HG03139 (cell line): Measurements from ENCODE around the gene ODAD3.
"Not testable (repeated sequence)": the region's sequence is repeated elsewhere in the genome, so short reads cannot be mapped to it uniquely, and the experiment has no call there.

Experiments used
- ATAC-seq: cut with Tn5 transposase; IDR thresholded peaks from one replicate; pipeline ENCODE4 v1.9.1; 2021; ENCODE audit not compliant: unreplicated experiment

ODAD3 gene

GRCh38 chr19:11406703-11407236 lies 28.2 kb downstream of the ODAD3 start:
- ATAC-seq = not testable (repeated sequence)

GRCh38 chr19:11405846-11406643 lies 28.9 kb downstream of the ODAD3 start:
- ATAC-seq = no peak

GRCh38 chr19:11404588-11405222 lies 30.2 kb downstream of the ODAD3 start:
- no peak for ATAC-seq

GRCh38 chr19:11401808-11402543 lies 32.9 kb downstream of the ODAD3 start:
- no peak for ATAC-seq

- no peak for ATAC-seq
These were observed 34.1 kb downstream of the ODAD3 start for GRCh38 chr19:11400798-11401197.

GRCh38 chr19:11399667-11400066 lies 35.3 kb downstream of the ODAD3 start:
- ATAC-seq = no peak

- no peak for ATAC-seq
These were observed 37.8 kb downstream of the ODAD3 start for GRCh38 chr19:11397089-11397610.

GRCh38 chr19:11390933-11391680 lies 43.8 kb downstream of the ODAD3 start:
- no peak for ATAC-seq

- ATAC-seq = no peak
These were observed 44.6 kb downstream of the ODAD3 start for GRCh38 chr19:11390359-11390758.

- no peak for ATAC-seq
These were observed 47.5 kb downstream of the ODAD3 start for GRCh38 chr19:11387162-11388034.

GRCh38 chr19:11384778-11385129 lies 50.2 kb downstream of the ODAD3 start:
- ATAC-seq = no peak

GRCh38 chr19:11383706-11384048 lies 51.2 kb downstream of the ODAD3 start:
- ATAC-seq = no peak

GRCh38 chr19:11382898-11383705 lies 51.8 kb downstream of the ODAD3 start:
- no peak for ATAC-seq

- ATAC-seq = peak; percentile 64
These were observed 54.0 kb downstream of the ODAD3 start for GRCh38 chr19:11380653-11381537.

GRCh38 chr19:11379857-11380350 lies 55.0 kb downstream of the ODAD3 start:
- no peak for ATAC-seq

- not testable (repeated sequence) for ATAC-seq
These were observed 55.6 kb downstream of the ODAD3 start for GRCh38 chr19:11379269-11379845.
